ENCODE data around the gene VAPA. TPM values are rescaled to one million over a fixed set of nuclear protein-coding genes. Genes with fewer than 3 reads are reported as not detected.

Gene VAPA
- total and polyA plus RNA-seq, 3 experiments from 2014 or later, result 167 to 228 (median 193) TPM

DNA sequence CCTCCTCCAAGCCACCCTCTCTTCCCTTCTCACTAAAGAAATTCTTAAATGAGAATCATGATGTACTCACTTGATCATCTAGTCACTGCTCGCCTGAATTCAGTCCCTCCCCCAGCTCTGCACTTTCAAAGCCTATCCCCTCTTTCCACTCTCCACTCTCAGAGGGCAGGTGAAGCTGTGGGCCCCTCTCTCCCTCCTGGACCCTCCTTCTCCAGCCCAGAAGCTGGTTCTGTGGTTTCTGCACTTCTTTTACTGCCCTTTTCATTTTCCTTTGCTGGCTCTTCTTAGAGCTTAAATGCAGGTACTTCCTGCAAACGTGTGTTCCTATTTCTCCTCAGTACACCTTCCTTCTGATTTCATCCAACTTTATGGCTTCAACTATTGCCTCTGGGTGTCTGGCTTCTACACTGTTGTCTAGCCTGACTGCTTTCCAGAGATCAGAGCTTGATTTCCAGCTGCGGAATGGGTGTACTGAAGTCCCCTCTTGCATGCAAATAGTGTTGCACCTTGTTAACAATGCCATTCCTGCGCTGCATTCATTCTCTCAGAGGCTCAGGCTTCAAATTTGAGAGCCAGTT lies 43.3 kb upstream of the VAPA start:
- Histone ChIP-seq H3K36me3 (ENCODE audit: insufficient read depth, low read length) (no peaks in the 10 kb centered on the region), H3K4me1 (ENCODE audit: insufficient read depth, low read length) (no peaks in the 10 kb centered on the region), H3K27ac (ENCODE audit: low read depth, low read length) (peak overlapping the region; percentile 75), H3K4me3 (ENCODE audit: low read length) (no peak overlapping the region), H3K9me3 (ENCODE audit: low read length) (no peaks in the 10 kb centered on the region), H3K27me3 (ENCODE audit: insufficient read depth, low read length, poor library complexity, severe bottlenecking) (no peaks in the 10 kb centered on the region)
- DNase-seq, result no peak
- ChIA-PET CTCF (no interaction called here), POLR2A (no interaction called here)
- Mint-ChIP-seq H3K4me3 (no peak overlapping the region), H3K27me3 (peaks cover 11 to 53% of the 10 kb centered on the region in 2 donors), H3K9me3 (peaks cover 8 to 18% (median 12%) of the 10 kb centered on the region in 5 donors), H3K27ac (no peak overlapping the region), H3K4me1 (no peaks in the 10 kb centered on the region), H3K36me3 (peaks cover 0 to 7% (median 0%) of the 10 kb centered on the region in 3 donors)

GRCh38 chr18:9871244-9871746 lies 42.5 kb upstream of the VAPA start:
- Histone ChIP-seq H3K4me3 (ENCODE audit: low read length) (no peak overlapping the region), H3K36me3 (ENCODE audit: insufficient read depth, low read length) (no peaks in the 10 kb centered on the region), H3K27me3 (ENCODE audit: insufficient read depth, low read length, poor library complexity, severe bottlenecking) (no peaks in the 10 kb centered on the region), H3K4me1 (ENCODE audit: insufficient read depth, low read length) (no peaks in the 10 kb centered on the region), H3K27ac (ENCODE audit: low read depth, low read length) (peak overlapping the region; percentile 75), H3K9me3 (ENCODE audit: low read length) (no peaks in the 10 kb centered on the region)
- Mint-ChIP-seq H3K4me1 (no peaks in the 10 kb centered on the region), H3K27me3 (peaks cover 9 to 49% of the 10 kb centered on the region in 2 donors), H3K4me3 (no peak overlapping the region), H3K27ac (no peak overlapping the region), H3K36me3 (no peaks in the 10 kb centered on the region), H3K9me3 (peaks cover under 1 to 11% (median 7%) of the 10 kb centered on the region in 5 donors)
- no peak for DNase-seq
- CTCF ChIA-PET, result no interaction called here
- POLR2A ChIA-PET, result no interaction called here

DNA sequence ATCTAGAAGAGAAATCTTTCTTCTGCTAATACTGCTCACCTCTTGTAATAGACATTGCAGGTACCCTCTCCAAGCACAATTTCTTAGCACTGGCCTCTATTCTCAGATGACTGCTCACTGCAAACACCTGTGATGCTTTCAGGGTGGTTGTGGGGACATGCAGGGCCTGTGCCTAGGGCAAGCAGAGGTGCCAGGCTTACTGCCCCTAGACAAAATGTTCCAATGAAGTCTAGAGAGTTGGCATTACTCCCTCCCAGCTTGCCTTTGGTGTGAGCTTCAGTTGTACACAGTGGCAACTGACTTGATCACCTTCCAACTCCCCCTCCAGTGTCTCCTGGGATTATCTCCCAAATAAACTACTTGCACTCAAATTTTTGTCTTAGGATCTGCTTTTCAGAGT lies 41.0 kb upstream of the VAPA start:
- ChIA-PET POLR2A (interaction anchor here (0.6 kb wide), 1 partner anchor 12 kb away, joined by 3 read pairs; no protein-coding TSS in a partner anchor), CTCF (no interaction called here)
- no peak overlapping the region for H3K4me3 ChIP-seq (ENCODE audit: low read length)
- H3K4me1 ChIP-seq (ENCODE audit: insufficient read depth, low read length), result no peaks in the 10 kb centered on the region
- no peak for DNase-seq
- no peaks in the 10 kb centered on the region for H3K36me3 Mint-ChIP-seq
- H3K27ac Mint-ChIP-seq, result no peak overlapping the region
- H3K27me3 ChIP-seq (ENCODE audit: insufficient read depth, low read length, poor library complexity, severe bottlenecking), result peaks cover 8% of the 10 kb centered on the region
- H3K9me3 Mint-ChIP-seq, result peaks cover 0 to 3% (median 2%) of the 10 kb centered on the region in 5 donors
- no peak overlapping the region for H3K4me3 Mint-ChIP-seq
- peaks cover 9 to 49% of the 10 kb centered on the region in 2 donors for H3K27me3 Mint-ChIP-seq
- H3K36me3 ChIP-seq (ENCODE audit: insufficient read depth, low read length), result no peaks in the 10 kb centered on the region
- H3K4me1 Mint-ChIP-seq, result peaks cover 3 to 6% (median 3%) of the 10 kb centered on the region in 3 donors
- H3K9me3 ChIP-seq (ENCODE audit: low read length), result no peaks in the 10 kb centered on the region
- H3K27ac ChIP-seq (ENCODE audit: low read depth, low read length), result no peak overlapping the region

DNA sequence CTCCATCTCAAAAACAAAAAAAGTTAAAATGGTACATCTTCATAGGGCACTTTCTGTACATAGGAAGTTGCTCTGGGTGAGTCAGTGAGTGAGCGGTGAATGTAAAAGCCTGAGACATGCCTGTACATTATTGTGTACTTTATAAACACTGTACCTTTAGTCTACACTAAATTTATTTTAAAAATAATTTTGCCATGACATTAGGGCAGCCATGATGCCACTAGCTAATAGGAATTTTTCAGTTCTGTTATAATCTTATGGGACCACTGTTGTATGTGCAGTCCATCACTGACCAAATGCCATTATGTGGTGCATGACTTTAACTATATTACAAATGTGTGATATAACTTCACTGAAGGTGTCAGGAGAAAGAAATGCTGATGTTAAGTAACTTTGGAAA lies 39.1 kb upstream of the VAPA start:
- H3K27me3 Mint-ChIP-seq, result peaks cover 6 to 35% of the 10 kb centered on the region in 2 donors
- no peak overlapping the region for H3K27ac Mint-ChIP-seq
- Histone ChIP-seq H3K27me3 (ENCODE audit: insufficient read depth, low read length, poor library complexity, severe bottlenecking) (peaks cover 8% of the 10 kb centered on the region), H3K9me3 (ENCODE audit: low read length) (no peaks in the 10 kb centered on the region), H3K4me1 (ENCODE audit: insufficient read depth, low read length) (no peaks in the 10 kb centered on the region), H3K36me3 (ENCODE audit: insufficient read depth, low read length) (no peaks in the 10 kb centered on the region), H3K4me3 (ENCODE audit: low read length) (no peak overlapping the region), H3K27ac (ENCODE audit: low read depth, low read length) (no peak overlapping the region)
- H3K4me3 Mint-ChIP-seq, result no peak overlapping the region
- CTCF ChIA-PET, result no interaction called here
- no peak for DNase-seq
- no peaks in the 10 kb centered on the region for H3K9me3 Mint-ChIP-seq
- POLR2A ChIA-PET, result no interaction called here
- H3K36me3 Mint-ChIP-seq, result no peaks in the 10 kb centered on the region
- H3K4me1 Mint-ChIP-seq, result peaks cover 3 to 6% (median 3%) of the 10 kb centered on the region in 3 donors

DNA sequence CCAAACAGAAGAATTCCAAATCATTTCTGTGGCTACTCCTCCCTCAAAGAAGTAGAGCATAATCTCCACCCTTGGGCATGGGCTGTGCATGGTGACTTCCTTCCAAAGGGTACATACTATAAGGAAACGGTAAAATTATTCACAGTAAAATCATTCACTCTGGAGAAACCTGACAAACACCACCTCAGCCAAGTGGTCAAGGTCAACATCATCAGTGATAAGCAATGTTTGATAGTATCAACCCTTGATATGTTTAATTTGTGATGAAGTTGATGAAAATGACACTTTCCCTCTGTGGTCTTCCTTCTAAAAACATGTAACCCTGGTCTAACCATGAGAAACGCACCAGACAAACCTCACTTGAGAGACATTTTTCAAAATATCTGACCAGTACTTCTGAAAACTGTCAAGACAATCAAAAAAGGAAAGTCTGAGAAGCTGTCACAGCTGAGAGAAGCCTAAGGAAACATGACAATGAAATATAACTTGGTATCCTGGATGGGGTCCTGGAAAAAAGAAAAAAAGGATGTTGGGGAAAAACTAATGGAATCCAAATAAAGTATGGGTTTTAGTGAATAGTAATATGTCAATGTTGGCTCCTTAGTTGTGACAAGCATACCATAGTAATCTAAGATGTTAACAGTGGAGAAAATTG lies 37.5 kb upstream of the VAPA start:
- Histone ChIP-seq H3K4me1 (ENCODE audit: insufficient read depth, low read length) (no peaks in the 10 kb centered on the region), H3K27me3 (ENCODE audit: insufficient read depth, low read length, poor library complexity, severe bottlenecking) (peaks cover 8% of the 10 kb centered on the region), H3K27ac (ENCODE audit: low read depth, low read length) (peak overlapping the region; percentile 89), H3K9me3 (ENCODE audit: low read length) (no peaks in the 10 kb centered on the region), H3K36me3 (ENCODE audit: insufficient read depth, low read length) (no peaks in the 10 kb centered on the region), H3K4me3 (ENCODE audit: low read length) (no peak overlapping the region)
- no peak overlapping the region for H3K4me3 Mint-ChIP-seq
- peaks cover 6 to 20% of the 10 kb centered on the region in 2 donors for H3K27me3 Mint-ChIP-seq
- ChIA-PET CTCF (no interaction called here), POLR2A (no interaction called here)
- H3K36me3 Mint-ChIP-seq, result no peaks in the 10 kb centered on the region
- no peak for DNase-seq
- peaks cover 3 to 6% (median 3%) of the 10 kb centered on the region in 3 donors for H3K4me1 Mint-ChIP-seq
- H3K9me3 Mint-ChIP-seq, result no peaks in the 10 kb centered on the region
- peak overlapping the region in 1 of 8 donors; percentile 35 for H3K27ac Mint-ChIP-seq

GRCh38 chr18:9876867-9877654 lies 36.8 kb upstream of the VAPA start:
- Histone ChIP-seq H3K27ac (ENCODE audit: low read depth, low read length) (peak overlapping the region; percentile 89), H3K4me1 (ENCODE audit: insufficient read depth, low read length) (no peaks in the 10 kb centered on the region), H3K9me3 (ENCODE audit: low read length) (no peaks in the 10 kb centered on the region), H3K36me3 (ENCODE audit: insufficient read depth, low read length) (no peaks in the 10 kb centered on the region), H3K4me3 (ENCODE audit: low read length) (no peak overlapping the region), H3K27me3 (ENCODE audit: insufficient read depth, low read length, poor library complexity, severe bottlenecking) (peaks cover 8% of the 10 kb centered on the region)
- Mint-ChIP-seq H3K9me3 (no peaks in the 10 kb centered on the region), H3K4me1 (peaks cover 3 to 6% (median 3%) of the 10 kb centered on the region in 3 donors), H3K36me3 (no peaks in the 10 kb centered on the region), H3K27ac (peak overlapping the region in 1 of 8 donors; percentile 35), H3K27me3 (peaks cover 6 to 15% of the 10 kb centered on the region in 2 donors), H3K4me3 (no peak overlapping the region)
- CTCF ChIA-PET, result no interaction called here
- no peak for DNase-seq
- POLR2A ChIA-PET, result no interaction called here

- no peaks in the 10 kb centered on the region for H3K36me3 ChIP-seq (ENCODE audit: insufficient read depth, low read length)
- POLR2A ChIA-PET, result no interaction called here
- Mint-ChIP-seq H3K9me3 (no peaks in the 10 kb centered on the region), H3K36me3 (no peaks in the 10 kb centered on the region), H3K27me3 (peaks cover 6 to 9% of the 10 kb centered on the region in 2 donors), H3K4me3 (no peak overlapping the region), H3K4me1 (peaks cover 3 to 6% (median 3%) of the 10 kb centered on the region in 3 donors), H3K27ac (no peak overlapping the region)
- H3K9me3 ChIP-seq (ENCODE audit: low read length), result no peaks in the 10 kb centered on the region
- H3K4me1 ChIP-seq (ENCODE audit: insufficient read depth, low read length), result no peaks in the 10 kb centered on the region
- no peak overlapping the region for H3K4me3 ChIP-seq (ENCODE audit: low read length)
- no peak for DNase-seq
- CTCF ChIA-PET, result no interaction called here
- peak overlapping the region; percentile 89 for H3K27ac ChIP-seq (ENCODE audit: low read depth, low read length)
- H3K27me3 ChIP-seq (ENCODE audit: insufficient read depth, low read length, poor library complexity, severe bottlenecking), result peaks cover 8% of the 10 kb centered on the region
These were observed 36.2 kb upstream of the VAPA start for GRCh38 chr18:9877655-9878014.

DNA sequence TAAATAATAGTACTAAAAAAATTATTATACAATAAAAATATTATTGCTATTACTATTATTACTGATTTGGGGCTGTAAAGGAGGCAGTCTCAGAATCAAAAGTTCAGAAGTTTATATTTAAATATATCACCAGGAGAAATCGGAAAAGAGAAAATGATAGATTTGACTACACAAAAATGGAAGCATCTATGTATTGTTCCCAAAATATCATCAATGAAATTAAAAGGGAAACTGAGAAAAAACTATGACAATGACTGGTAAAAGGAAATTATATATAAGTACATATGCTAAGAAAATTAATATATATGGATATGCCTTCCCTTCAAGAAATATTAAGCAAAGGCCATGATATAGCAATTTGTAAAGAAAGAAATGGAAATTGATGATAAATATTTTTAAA lies 35.7 kb upstream of the VAPA start:
- Histone ChIP-seq H3K27me3 (ENCODE audit: insufficient read depth, low read length, poor library complexity, severe bottlenecking) (peaks cover 8% of the 10 kb centered on the region), H3K4me3 (ENCODE audit: low read length) (no peak overlapping the region), H3K9me3 (ENCODE audit: low read length) (no peaks in the 10 kb centered on the region), H3K4me1 (ENCODE audit: insufficient read depth, low read length) (no peaks in the 10 kb centered on the region), H3K36me3 (ENCODE audit: insufficient read depth, low read length) (no peaks in the 10 kb centered on the region), H3K27ac (ENCODE audit: low read depth, low read length) (no peak overlapping the region)
- Mint-ChIP-seq H3K27ac (no peak overlapping the region), H3K9me3 (no peaks in the 10 kb centered on the region), H3K36me3 (no peaks in the 10 kb centered on the region), H3K4me1 (peaks cover 3 to 6% (median 3%) of the 10 kb centered on the region in 3 donors), H3K4me3 (no peak overlapping the region), H3K27me3 (peaks cover 6 to 9% of the 10 kb centered on the region in 2 donors)
- no peak for DNase-seq
- CTCF ChIA-PET, result no interaction called here
- POLR2A ChIA-PET, result no interaction called here
